GM19463 (cell line): ENCODE results near the gene LTBP2.

Source experiments
- ATAC-seq: cut with Tn5 transposase; IDR thresholded peaks from one replicate; pipeline ENCODE4 v1.9.1; 2021; ENCODE audit warnings: mild to moderate bottlenecking, moderate library complexity; ENCODE audit not compliant: unreplicated experiment

LTBP2 gene

GRCh38 chr14:74638966-74639365 lies 26.9 kb upstream of the LTBP2 start:
- ATAC-seq = no peak

DNA sequence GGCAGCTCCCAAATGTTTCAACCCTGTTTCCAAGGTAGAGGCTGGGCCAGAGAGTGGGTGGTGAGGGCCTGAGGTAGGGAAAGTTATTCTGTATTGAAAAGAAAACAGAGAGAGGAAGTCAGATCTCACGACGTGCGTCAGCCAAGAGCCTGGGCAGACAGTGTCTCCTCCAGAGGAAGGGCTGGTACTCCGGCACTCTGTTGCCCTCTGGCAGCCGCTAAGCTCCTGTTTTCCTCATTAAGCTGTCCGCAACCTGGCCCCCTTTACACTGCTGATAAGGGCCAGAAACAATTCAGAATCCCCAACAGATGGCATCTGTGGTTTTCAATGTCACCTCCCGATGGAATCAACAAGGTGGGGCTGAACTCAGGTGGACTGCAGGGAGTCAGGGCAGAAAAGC lies 26.0 kb upstream of the LTBP2 start:
- ATAC-seq = no peak

DNA sequence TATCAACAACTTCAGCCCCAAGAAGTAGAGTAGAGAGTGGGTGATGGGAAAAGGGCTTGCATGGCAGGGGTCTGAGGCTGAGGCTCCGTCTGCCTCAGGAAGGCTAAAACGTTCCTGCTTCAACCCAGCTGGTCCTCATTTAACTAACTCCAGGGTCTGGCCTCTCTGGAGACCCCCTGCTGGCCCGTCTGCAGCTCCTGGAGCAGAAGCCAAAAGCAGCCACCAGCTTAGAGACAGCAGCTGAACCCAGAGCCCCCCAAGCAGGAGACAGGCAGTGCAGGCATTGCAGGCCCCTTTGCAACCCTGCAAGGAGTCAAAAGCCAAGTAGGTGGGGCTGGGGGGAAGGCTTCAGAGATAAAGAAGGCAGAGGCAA lies 25.1 kb upstream of the LTBP2 start:
- no peak for ATAC-seq

DNA sequence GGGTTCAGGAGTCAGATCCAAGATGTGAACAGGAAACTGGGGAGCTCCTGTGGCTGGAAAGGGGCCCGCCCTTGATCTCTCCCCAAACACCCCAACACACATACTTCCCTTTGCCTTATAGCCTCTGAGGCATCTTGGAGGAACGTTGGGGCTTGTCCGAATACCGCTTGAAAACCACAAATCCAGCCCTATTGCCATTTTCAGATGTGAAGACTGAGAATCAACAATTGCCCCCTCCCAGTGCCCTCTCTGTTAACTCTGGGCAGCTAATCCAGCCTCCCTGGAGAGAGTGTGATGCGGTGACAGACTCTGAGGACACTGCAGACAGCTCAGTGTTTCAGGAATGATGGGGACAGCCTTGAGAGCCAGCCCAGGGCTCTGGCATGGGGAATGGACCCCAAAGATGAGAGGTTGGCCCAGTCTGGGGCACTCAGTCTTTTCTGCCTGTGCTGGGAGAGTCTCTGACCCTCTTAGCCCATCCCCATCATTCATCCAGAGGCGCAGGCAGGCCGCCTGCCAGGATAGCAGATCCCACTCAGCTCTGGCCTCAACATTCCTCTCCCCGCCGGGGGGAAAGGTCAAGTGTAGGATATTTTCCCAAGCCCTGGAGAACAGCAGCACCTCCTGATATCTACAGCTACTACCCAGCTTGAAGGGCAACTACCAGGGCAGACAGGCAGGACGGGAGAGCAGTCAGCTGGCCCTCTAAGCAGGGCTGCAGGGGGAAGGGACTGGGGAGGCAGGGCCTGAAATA lies 24.6 kb upstream of the LTBP2 start:
- no peak for ATAC-seq

DNA sequence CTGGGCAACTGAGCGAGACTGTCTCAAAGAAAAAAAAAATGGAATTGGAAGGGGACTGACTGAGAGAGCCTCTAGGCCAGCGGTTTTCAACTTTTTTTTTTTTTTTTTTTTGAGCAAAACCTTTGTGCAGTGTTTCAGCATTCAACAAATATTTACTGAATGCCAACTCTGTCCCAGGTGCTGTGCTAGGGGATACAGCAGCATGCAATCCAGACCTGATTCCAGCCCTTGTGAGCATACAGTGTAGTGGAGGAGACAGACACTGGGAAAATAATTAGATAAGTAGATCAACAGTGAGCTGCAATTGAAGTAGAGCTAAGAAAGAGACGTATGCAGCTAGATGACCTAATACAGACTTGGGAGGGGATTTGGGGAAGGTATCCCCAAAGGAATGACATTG lies 23.8 kb upstream of the LTBP2 start:
- ATAC-seq = no peak

GRCh38 chr14:74634964-74635363 lies 22.9 kb upstream of the LTBP2 start:
- no peak for ATAC-seq

DNA sequence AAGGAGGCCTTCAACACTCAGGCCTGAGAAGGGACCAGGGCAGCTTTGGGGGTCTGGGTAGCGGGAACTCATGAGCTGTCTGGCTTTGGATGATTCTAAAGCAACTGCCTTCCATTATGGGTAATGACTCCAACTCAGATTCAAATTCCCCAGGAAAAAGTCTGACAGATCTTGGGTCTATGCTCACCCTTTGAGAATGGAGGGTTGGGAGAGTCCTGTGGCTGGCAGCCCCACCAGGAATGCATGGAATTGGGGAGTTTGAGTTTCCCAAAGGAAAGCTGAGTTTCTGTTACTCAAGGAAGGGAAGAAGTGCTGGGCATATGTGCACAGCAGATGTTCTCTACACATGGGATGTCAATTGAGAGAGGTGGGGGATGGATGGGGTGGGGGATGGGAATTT lies 22.4 kb upstream of the LTBP2 start:
- ATAC-seq = no peak

- no peak for ATAC-seq
Observed at GRCh38 chr14:74630881-74631690, 19.0 kb upstream of the LTBP2 start.

- no peak for ATAC-seq
Observed at GRCh38 chr14:74628418-74628817, 16.4 kb upstream of the LTBP2 start.

- no peak for ATAC-seq
Observed at GRCh38 chr14:74627076-74627475, 15.0 kb upstream of the LTBP2 start.

GRCh38 chr14:74622257-74622656 lies 10.2 kb upstream of the LTBP2 start:
- ATAC-seq = no peak

DNA sequence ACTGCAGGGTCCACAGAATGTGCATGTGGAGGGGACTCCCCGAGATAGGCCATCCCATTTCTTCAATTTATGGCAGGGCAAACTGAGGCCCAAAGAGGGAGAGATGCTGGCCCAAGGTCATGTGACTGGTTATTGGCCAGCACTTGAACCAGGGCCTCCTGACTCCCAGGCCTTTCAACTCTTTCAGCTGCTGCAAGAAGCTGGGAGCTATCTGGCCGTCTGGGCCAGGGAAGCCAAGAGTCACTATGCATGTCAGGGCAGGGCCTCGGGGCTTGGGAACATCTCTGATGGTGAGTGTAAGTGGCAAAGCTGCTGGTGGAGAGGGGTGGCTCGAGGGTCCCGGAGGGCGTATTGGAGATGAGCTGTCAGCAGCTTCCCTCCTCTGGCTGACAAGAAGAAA lies 9.5 kb upstream of the LTBP2 start:
- ATAC-seq = no peak

GRCh38 chr14:74620923-74621322 lies 8.9 kb upstream of the LTBP2 start:
- no peak for ATAC-seq

- no peak for ATAC-seq
Observed at GRCh38 chr14:74620497-74620921, 8.5 kb upstream of the LTBP2 start.

DNA sequence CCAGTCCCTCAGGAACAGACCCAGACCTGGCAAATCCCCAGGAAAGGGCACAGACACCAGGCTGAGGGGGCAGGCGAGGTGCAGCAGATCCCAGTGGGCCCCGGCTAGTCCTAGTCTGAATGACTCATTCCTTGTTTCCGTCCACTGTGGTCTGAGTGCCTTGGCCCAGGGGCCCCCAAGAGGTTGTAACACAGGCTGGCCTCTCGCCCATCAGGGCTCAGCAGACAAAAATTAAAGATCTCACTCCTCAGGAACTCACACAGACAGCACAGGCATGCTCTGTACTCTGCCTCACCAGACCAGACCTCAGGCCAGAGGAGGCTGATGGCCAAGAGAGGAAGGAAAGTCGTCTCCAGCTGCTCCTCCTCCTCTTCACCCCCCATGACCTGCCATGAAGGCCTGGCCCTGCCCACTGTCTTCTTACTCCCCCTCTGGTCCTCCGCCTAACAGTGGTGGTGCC lies 7.7 kb upstream of the LTBP2 start:
- ATAC-seq = no peak

- no peak for ATAC-seq
Observed at GRCh38 chr14:74618078-74618952, 6.3 kb upstream of the LTBP2 start.

DNA sequence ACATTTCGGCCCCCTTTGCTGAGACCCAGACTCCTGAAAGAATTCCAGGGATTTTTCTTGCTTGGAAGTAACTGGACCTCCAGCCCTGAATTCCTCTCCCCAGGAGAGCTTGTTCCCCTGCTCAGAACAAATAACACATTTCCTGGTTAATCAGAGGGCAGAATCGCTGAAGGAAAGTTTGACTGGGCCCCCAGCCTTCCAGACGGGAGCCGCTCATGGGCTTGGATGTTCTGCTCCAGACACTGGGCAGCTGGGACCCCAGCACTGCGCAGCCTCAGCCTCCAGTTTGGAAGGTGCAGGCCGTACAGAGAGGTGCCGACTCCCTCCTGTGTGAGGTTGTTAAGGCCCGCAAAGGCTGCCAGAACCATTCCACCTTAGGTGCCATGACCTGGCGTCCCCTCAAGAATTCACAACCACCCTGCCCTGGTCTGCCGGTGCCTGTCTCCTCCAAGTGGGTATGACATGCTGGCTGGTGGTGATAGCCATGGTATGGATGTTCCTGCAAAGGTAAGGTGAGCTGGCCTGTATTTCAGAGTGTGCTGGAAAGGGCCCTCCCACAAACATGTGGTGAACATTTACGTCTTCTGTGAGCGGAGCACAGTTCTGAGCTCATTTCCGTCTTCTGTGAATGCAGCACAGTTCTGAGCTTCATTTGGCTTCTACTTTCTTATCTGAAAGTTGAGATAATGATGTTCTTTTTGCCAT lies 5.1 kb upstream of the LTBP2 start:
- no peak for ATAC-seq

DNA sequence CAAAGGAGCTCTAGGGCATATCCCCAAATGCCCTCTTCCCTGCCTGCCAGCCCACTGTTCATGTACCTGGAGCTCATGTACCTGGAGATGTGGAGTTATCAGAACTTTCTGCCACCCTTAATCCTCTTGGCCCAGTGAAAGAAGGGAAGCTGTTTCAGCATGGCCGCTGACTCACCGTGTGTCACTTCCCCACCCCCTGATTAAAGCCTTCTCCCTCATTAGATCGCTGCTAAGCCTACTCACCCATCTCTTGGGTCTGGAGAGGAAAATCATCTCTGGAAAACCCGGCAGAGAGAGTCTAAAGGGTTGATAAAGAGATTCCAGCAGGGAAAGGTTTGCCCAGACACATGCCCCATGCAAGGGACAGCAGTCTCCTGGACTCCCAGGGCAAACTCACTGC lies 4.5 kb upstream of the LTBP2 start:
- ATAC-seq = no peak

- ATAC-seq = no peak
Observed at GRCh38 chr14:74615735-74616134, 3.7 kb upstream of the LTBP2 start.
